Neuronal stem cell (in vitro differentiated cells): ENCODE results near the gene POLR2J3.
"Not testable (repeated sequence)": the region's sequence is repeated elsewhere in the genome, so short reads cannot be mapped to it uniquely, and the experiment has no call there.

Experiments
- DNase-seq: peaks from one replicate; pipeline ENCODE4 v3.0.0-alpha.2; 2013; ENCODE audit warnings: low spot score
- H2AFZ ChIP-seq: one replicate; pipeline ENCODE4 v1.6.1; 2013; ENCODE audit warnings: mild to moderate bottlenecking, low read length, inconsistent platforms
- H2AK5ac ChIP-seq: 2 replicates; pipeline ENCODE4 v1.6.1; 2013; ENCODE audit warnings: low read depth, mild to moderate bottlenecking, inconsistent platforms, low read length, moderate library complexity, mixed read lengths
- H2BK120ac ChIP-seq: 2 replicates; pipeline ENCODE4 v1.6.1; 2013; ENCODE audit warnings: low read depth, mild to moderate bottlenecking, inconsistent platforms, low read length, moderate library complexity, mixed read lengths
- H2BK12ac ChIP-seq: one replicate; pipeline ENCODE4 v1.6.1; 2013; ENCODE audit warnings: low read length, inconsistent platforms
- H2BK15ac ChIP-seq: 2 replicates; pipeline ENCODE4 v1.6.1; 2013; ENCODE audit warnings: mild to moderate bottlenecking, low read length, inconsistent platforms, mixed read lengths
- H2BK5ac ChIP-seq: one replicate; pipeline ENCODE4 v1.6.1; 2013; ENCODE audit warnings: inconsistent platforms, mild to moderate bottlenecking, low read length, moderate library complexity
- H3K14ac ChIP-seq: one replicate; pipeline ENCODE4 v1.6.1; 2013; ENCODE audit warnings: low read length, inconsistent platforms
- H3K18ac ChIP-seq: 2 replicates; pipeline ENCODE4 v1.6.1; 2013; ENCODE audit warnings: low read length, inconsistent platforms
- H3K23ac ChIP-seq: 2 replicates; pipeline ENCODE4 v1.6.1; 2013; ENCODE audit warnings: low read depth, mild to moderate bottlenecking, mixed read lengths, low read length, inconsistent platforms; ENCODE audit not compliant: poor library complexity
- H3K27ac ChIP-seq: replicated peaks from 3 replicates; pipeline ENCODE4 v1.5.1; 2013; ENCODE audit warnings: low read length, inconsistent platforms
- H3K27me3 ChIP-seq, 3 experiments: 2 replicates each; pipeline ENCODE4 v1.6.1; 2013; ENCODE audit warnings: low read length in 3 of 3, mild to moderate bottlenecking in 2 of 3, inconsistent platforms in 1 of 3, low read depth in 1 of 3, mixed read lengths in 1 of 3, moderate library complexity in 1 of 3; ENCODE audit not compliant: control insufficient read depth in 3 of 3, insufficient read depth in 3 of 3
- H3K36me3 ChIP-seq, 2 donors: replicated peaks in 1 of 2; 2 replicates each; pipeline ENCODE4 v1.6.1; 2013; ENCODE audit warnings: low read length in 2 of 2; ENCODE audit not compliant: control insufficient read depth in 2 of 2, insufficient read depth in 2 of 2
- H3K4ac ChIP-seq: 2 replicates; pipeline ENCODE4 v1.6.1; 2013; ENCODE audit warnings: inconsistent platforms, mild to moderate bottlenecking, low read length, moderate library complexity
- H3K4me1 ChIP-seq, 2 donors: 1 replicate in 1 of 2; 2 replicates in 1 of 2; pipeline ENCODE4 v1.6.1; 2013; ENCODE audit warnings: low read length in 2 of 2, low read depth in 1 of 2; ENCODE audit not compliant: control insufficient read depth in 2 of 2, insufficient read depth in 1 of 2
- H3K4me2 ChIP-seq: one replicate; pipeline ENCODE4 v1.6.1; 2013; ENCODE audit warnings: mild to moderate bottlenecking, low read length, inconsistent platforms; ENCODE audit not compliant: insufficient read depth, poor library complexity, severe bottlenecking
- H3K4me3 ChIP-seq, 2 donors: 2 replicates each; pipeline ENCODE4 v1.5.1; 2013; ENCODE audit warnings: low read length in 2 of 2, mild to moderate bottlenecking in 2 of 2, inconsistent platforms in 1 of 2, moderate library complexity in 1 of 2
- H3K79me1 ChIP-seq: one replicate; pipeline ENCODE4 v1.6.1; 2013; ENCODE audit warnings: low read depth, mild to moderate bottlenecking, inconsistent platforms, low read length, moderate library complexity
- H3K9ac ChIP-seq: one replicate; pipeline ENCODE4 v1.6.1; 2013; ENCODE audit warnings: mild to moderate bottlenecking, low read depth, low read length, inconsistent platforms; ENCODE audit not compliant: poor library complexity
- H3K9me3 ChIP-seq, 2 donors: replicated peaks in 1 of 2; 2 replicates each; pipeline versions ENCODE3 to v1.6.1; 2013; ENCODE audit warnings: low read length in 2 of 2, mild to moderate bottlenecking in 2 of 2, inconsistent platforms in 1 of 2, low read depth in 1 of 2, mixed read lengths in 1 of 2, moderate library complexity in 1 of 2; ENCODE audit not compliant: control insufficient read depth in 2 of 2, insufficient read depth in 1 of 2
- H4K8ac ChIP-seq: one replicate; pipeline ENCODE4 v1.6.1; 2013; ENCODE audit warnings: low read depth, mild to moderate bottlenecking, inconsistent platforms, low read length, moderate library complexity
- H4K91ac ChIP-seq: one replicate; pipeline ENCODE4 v1.6.1; 2013; ENCODE audit warnings: low read length, low read depth, mild to moderate bottlenecking, inconsistent platforms; ENCODE audit not compliant: poor library complexity
- WGBS, 2 donors: extraction: QIAGEN DNeasy Blood & Tissue Kit; methylation state at CpG; one replicate each; pipeline ENCODE4 v1.1.7; 2013; ENCODE audit warnings: missing lambda C conversion rate in 2 of 2, mixed read lengths in 1 of 2; ENCODE audit not compliant: insufficient read length in 2 of 2, insufficient replicate concordance in 1 of 2; ENCODE audit errors: extremely low coverage in 2 of 2; 5-methylcytosine and 5-hydroxymethylcytosine counted together

The POLR2J3 gene

GRCh38 chr7:102611013-102611674 is 38.8 kb upstream of the POLR2J3 start:
- not testable (repeated sequence) for DNase-seq, H3K27me3 ChIP-seq, H3K79me1 ChIP-seq, H3K18ac ChIP-seq, H3K14ac ChIP-seq, H4K8ac ChIP-seq, H3K4me3 ChIP-seq, H4K91ac ChIP-seq, H3K4me1 ChIP-seq, H3K4me2 ChIP-seq, H2AK5ac ChIP-seq, H3K9ac ChIP-seq, H3K27ac ChIP-seq, H2BK5ac ChIP-seq, H3K36me3 ChIP-seq, H2AFZ ChIP-seq, H2BK12ac ChIP-seq, H3K9me3 ChIP-seq, H3K4ac ChIP-seq, H2BK120ac ChIP-seq, H3K23ac ChIP-seq, H2BK15ac ChIP-seq
- no CpG with 5 or more reads among the region's 30 CpGs for WGBS, 2 donors

- H3K4me1 ChIP-seq, H2BK12ac ChIP-seq, H3K79me1 ChIP-seq, H3K27me3 ChIP-seq, H2BK5ac ChIP-seq, H3K4me3 ChIP-seq, H3K14ac ChIP-seq, H3K4me2 ChIP-seq, H3K23ac ChIP-seq, H3K9me3 ChIP-seq, H3K4ac ChIP-seq, H4K91ac ChIP-seq, H3K9ac ChIP-seq, H2AFZ ChIP-seq, H3K27ac ChIP-seq, H3K36me3 ChIP-seq, H2BK15ac ChIP-seq, H2BK120ac ChIP-seq, H4K8ac ChIP-seq, H2AK5ac ChIP-seq, H3K18ac ChIP-seq, DNase-seq: not testable (repeated sequence)
- WGBS, 2 donors, result no CpG with 5 or more reads among the region's 7 CpGs
Measured at GRCh38 chr7:102610441-102610840, 38.1 kb upstream of the POLR2J3 start.

- not testable (repeated sequence) for H3K4me1 ChIP-seq, H3K9ac ChIP-seq, H4K8ac ChIP-seq, H3K4me2 ChIP-seq, H2AK5ac ChIP-seq, H3K23ac ChIP-seq, H3K27me3 ChIP-seq, H3K36me3 ChIP-seq, H3K27ac ChIP-seq, H3K9me3 ChIP-seq, H4K91ac ChIP-seq, H3K4ac ChIP-seq, H2BK120ac ChIP-seq, H2BK12ac ChIP-seq, H3K79me1 ChIP-seq, H2BK15ac ChIP-seq, H2AFZ ChIP-seq, H3K4me3 ChIP-seq, H3K14ac ChIP-seq, H2BK5ac ChIP-seq, DNase-seq, H3K18ac ChIP-seq
- WGBS, 2 donors, result no CpG with 5 or more reads among the region's 10 CpGs
Measured at GRCh38 chr7:102609734-102610133, 37.4 kb upstream of the POLR2J3 start.

GRCh38 chr7:102606848-102607247 is 34.5 kb upstream of the POLR2J3 start:
- not testable (repeated sequence) for H2BK15ac ChIP-seq, H3K79me1 ChIP-seq, H2AK5ac ChIP-seq, H3K9me3 ChIP-seq, H3K4me3 ChIP-seq, H2AFZ ChIP-seq, H3K36me3 ChIP-seq, H4K91ac ChIP-seq, H2BK120ac ChIP-seq, H4K8ac ChIP-seq, H2BK12ac ChIP-seq, H3K18ac ChIP-seq, H3K14ac ChIP-seq, H3K4me2 ChIP-seq, H3K4me1 ChIP-seq, H3K4ac ChIP-seq, DNase-seq, H2BK5ac ChIP-seq, H3K27me3 ChIP-seq, H3K27ac ChIP-seq, H3K23ac ChIP-seq, H3K9ac ChIP-seq
- no CpG with 5 or more reads among the region's 5 CpGs for WGBS, 2 donors
